HG03159 (cell line): ENCODE measurements around the gene TWSG1.
"Not testable (repeated sequence)": the region's sequence is repeated elsewhere in the genome, so short reads cannot be mapped to it uniquely, and the experiment has no call there.

ENCODE experiments used
- ATAC-seq: cut with Tn5 transposase; IDR thresholded peaks from one replicate; pipeline ENCODE4 v1.9.1; 2021; ENCODE audit warnings: mild to moderate bottlenecking, moderate library complexity; ENCODE audit not compliant: unreplicated experiment

TWSG1 gene

GRCh38 chr18:9449600-9450414 lies 115.2 kb downstream of the TWSG1 start:
- no peak for ATAC-seq

- ATAC-seq = not testable (repeated sequence)
Measured at GRCh38 chr18:9450920-9451319, 116.3 kb downstream of the TWSG1 start.
